GM23338 (cell line): ENCODE measurements around the gene MED16. TPM values are rescaled to one million over a fixed set of nuclear protein-coding genes. Genes with fewer than 3 reads are reported as not detected.

Source experiments
- ATAC-seq: fragments of 200-7000 bp; cut with Tn5 transposase; 3 replicates; pipeline ENCODE4 v1.9.1; 2020
- DNase-seq: peaks from one replicate; pipeline ENCODE4 v3.0.0-alpha.2; 2015; ENCODE audit warnings: low spot score
- H2AFZ ChIP-seq: fragments of 200-600 bp; sonication (generic); 2 replicates; pipeline ENCODE4 v1.8.0; 2016; ENCODE audit warnings: antibody characterized with exemption, mild to moderate bottlenecking, moderate library complexity
- H3F3A ChIP-seq: fragments of 200-600 bp; sonication (generic); replicated peaks from 2 replicates; pipeline ENCODE4 v1.8.0; 2017; ENCODE audit warnings: antibody characterized with exemption, mixed run types, low read depth
- H3K27ac ChIP-seq: fragments of 200-600 bp; sonication (generic); 2 replicates; pipeline ENCODE4 v1.6.1; 2016; ENCODE audit warnings: low read depth
- H3K27me3 ChIP-seq: fragments of 200-600 bp; sonication (generic); 2 replicates; pipeline ENCODE4 v1.8.0; 2016; ENCODE audit warnings: mild to moderate bottlenecking, mixed run types, moderate library complexity; ENCODE audit not compliant: insufficient read depth
- H3K36me3 ChIP-seq: fragments of 200-600 bp; sonication (generic); 2 replicates; pipeline ENCODE4 v1.8.0; 2016; ENCODE audit warnings: mild to moderate bottlenecking; ENCODE audit not compliant: insufficient read depth
- H3K4me1 ChIP-seq: fragments of 200-600 bp; sonication (generic); 2 replicates; pipeline ENCODE4 v1.8.0; 2016; ENCODE audit warnings: mild to moderate bottlenecking, moderate library complexity; ENCODE audit not compliant: insufficient read depth
- H3K4me2 ChIP-seq: fragments of 200-600 bp; sonication (generic); 2 replicates; pipeline ENCODE4 v1.7.1; 2017; ENCODE audit warnings: mixed run types
- H3K4me3 ChIP-seq: fragments of 200-600 bp; sonication (generic); 2 replicates; pipeline ENCODE4 v1.6.1; 2016; ENCODE audit warnings: mixed run types
- H3K79me2 ChIP-seq: fragments of 200-600 bp; sonication (generic); replicated peaks from 2 replicates; pipeline ENCODE4 v1.8.0; 2017; ENCODE audit warnings: mild to moderate bottlenecking; ENCODE audit not compliant: insufficient read depth
- H3K9me2 ChIP-seq: fragments of 200-600 bp; sonication (generic); 2 replicates; pipeline ENCODE4 v1.8.0; 2017; ENCODE audit not compliant: insufficient read depth
- H4K20me1 ChIP-seq: fragments of 200-600 bp; sonication (generic); replicated peaks from 2 replicates; pipeline ENCODE4 v1.8.0; 2017; ENCODE audit warnings: mild to moderate bottlenecking; ENCODE audit not compliant: insufficient read depth
- H3K27ac Mint-ChIP-seq: 2 replicates; pipeline ENCODE4 v1.8.0; 2020; ENCODE audit warnings: inconsistent platforms, mild to moderate bottlenecking, moderate library complexity, mixed read lengths
- H3K27me3 Mint-ChIP-seq: 3 replicates; pipeline ENCODE4 v1.8.0; 2022; ENCODE audit warnings: low read depth, mild to moderate bottlenecking, moderate library complexity, mixed read lengths, inconsistent platforms; ENCODE audit not compliant: insufficient read depth, poor library complexity
- H3K36me3 Mint-ChIP-seq: 3 replicates; pipeline ENCODE4 v1.8.0; 2021; ENCODE audit warnings: low read depth, mild to moderate bottlenecking, inconsistent platforms, moderate library complexity, mixed read lengths
- H3K4me1 Mint-ChIP-seq: 3 replicates; pipeline ENCODE4 v1.8.0; 2020; ENCODE audit warnings: mild to moderate bottlenecking, inconsistent platforms, mixed read lengths
- H3K4me3 Mint-ChIP-seq: 3 replicates; pipeline ENCODE4 v1.8.0; 2021; ENCODE audit warnings: moderate library complexity, mild to moderate bottlenecking, inconsistent platforms, mixed read lengths
- H3K9me3 Mint-ChIP-seq: 3 replicates; pipeline ENCODE4 v1.8.0; 2020; ENCODE audit warnings: moderate library complexity, mild to moderate bottlenecking, inconsistent platforms, mixed read lengths
- CREB1 ChIP-seq: fragments of 250-450 bp; sonication (Bioruptor Pico); IDR thresholded peaks from 2 replicates; pipeline ENCODE4 v1.5.0; 2020; ENCODE audit warnings: low read depth, mild to moderate bottlenecking, moderate library complexity
- EZH2 ChIP-seq: fragments of 200-600 bp; sonication (generic); IDR thresholded peaks from one replicate; pipeline ENCODE4 v1.8.0; 2017; ENCODE audit warnings: antibody characterized with exemption, mild to moderate bottlenecking, low read depth; ENCODE audit not compliant: unreplicated experiment
- JUNB ChIP-seq: IDR thresholded peaks from one replicate; pipeline ENCODE4 v1.6.1; 2016; ENCODE audit warnings: antibody characterized with exemption; ENCODE audit not compliant: unreplicated experiment
- NANOG ChIP-seq: IDR thresholded peaks from 2 replicates; pipeline ENCODE4 v1.6.1; 2016; ENCODE audit warnings: antibody characterized with exemption, borderline replicate concordance
- STAT1 ChIP-seq: IDR thresholded peaks from one replicate; pipeline ENCODE4 v1.6.1; 2016; ENCODE audit warnings: antibody characterized with exemption; ENCODE audit not compliant: unreplicated experiment
- ZNF114 ChIP-seq: fragments of 250-450 bp; sonication (Bioruptor Pico); IDR thresholded peaks from 2 replicates; pipeline ENCODE4 v1.5.0; 2020; ENCODE audit warnings: mild to moderate bottlenecking, moderate library complexity
- ZNF331 ChIP-seq: fragments of 250-450 bp; sonication (Bioruptor Pico); IDR thresholded peaks from 2 replicates; pipeline ENCODE4 v1.5.0; 2020; ENCODE audit warnings: low read depth, mild to moderate bottlenecking, moderate library complexity
- polyA plus RNA-seq: library from polyadenylated mRNA; unstranded; fragments of >200 nt; fragmentation: Nextera tagmentation; extraction: Ambion mirVana; gene quantifications from 2 replicates; pipeline ENCODE4 v1.2.1, GENCODE V29; 2016
- total RNA-seq: library from RNA; depleted of rRNA; stranded (reverse); fragments of >200 nt; shearing (Covaris generic); gene quantifications from 2 replicates; pipeline ENCODE4 v1.2.3, GENCODE V29; 2014
- TF ChIP-seq, protein P1 (sequence below): IDR thresholded peaks from one replicate; pipeline ENCODE4 v1.6.1; 2018; ENCODE audit warnings: antibody characterized with exemption; ENCODE audit not compliant: unreplicated experiment
- TF ChIP-seq, protein P2 (sequence below): fragments of 250-450 bp; sonication (Bioruptor Pico); IDR thresholded peaks from 2 replicates; pipeline ENCODE4 v1.5.0; 2020; ENCODE audit warnings: mild to moderate bottlenecking, moderate library complexity
- TF ChIP-seq, protein P3 (sequence below): IDR thresholded peaks from 2 replicates; pipeline ENCODE4 v1.6.1; 2016; ENCODE audit warnings: antibody characterized with exemption

MED16 gene
- total and polyA plus RNA-seq, 2 experiments from 2014 or later: 52.7 to 73.6 TPM

DNA sequence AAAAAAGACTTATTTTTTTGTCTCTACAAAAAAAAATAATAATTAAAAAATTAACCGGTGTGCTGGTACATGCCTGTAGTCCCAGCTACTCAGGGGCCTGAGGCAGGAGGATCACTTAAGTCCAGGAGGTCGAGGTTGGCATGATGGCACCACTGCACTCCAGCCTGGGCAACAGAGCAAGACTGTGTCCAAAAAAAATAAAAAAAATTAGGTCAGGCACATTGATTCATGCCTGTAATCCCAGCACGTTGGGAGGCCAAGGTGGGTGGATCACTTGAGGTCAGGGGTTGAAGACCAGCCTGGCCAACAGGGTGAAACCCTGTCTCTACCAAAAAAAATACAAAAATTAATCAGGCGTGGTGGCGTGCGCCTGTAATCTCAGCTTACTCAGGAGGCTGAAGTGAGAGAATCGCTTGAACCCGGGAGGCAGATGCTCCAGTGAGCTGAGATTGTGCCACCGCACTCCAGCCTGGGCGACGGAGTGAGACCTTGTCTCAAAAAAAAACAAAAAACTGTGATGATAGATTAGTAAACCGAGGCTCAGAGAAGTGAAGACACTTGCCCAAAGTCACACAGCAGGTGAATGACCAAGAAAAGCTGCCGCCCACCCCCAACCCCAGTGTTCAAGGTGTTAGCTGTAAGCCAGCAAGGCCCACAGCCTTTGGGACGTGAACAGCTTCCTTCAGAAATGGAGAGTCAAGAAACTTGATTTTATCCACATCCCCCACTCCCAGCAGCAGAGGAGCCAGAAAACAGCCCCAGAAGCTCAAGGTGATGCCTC lies 9.6 kb upstream of the MED16 start (continued):
- TF ChIP-seq, protein P1, sequence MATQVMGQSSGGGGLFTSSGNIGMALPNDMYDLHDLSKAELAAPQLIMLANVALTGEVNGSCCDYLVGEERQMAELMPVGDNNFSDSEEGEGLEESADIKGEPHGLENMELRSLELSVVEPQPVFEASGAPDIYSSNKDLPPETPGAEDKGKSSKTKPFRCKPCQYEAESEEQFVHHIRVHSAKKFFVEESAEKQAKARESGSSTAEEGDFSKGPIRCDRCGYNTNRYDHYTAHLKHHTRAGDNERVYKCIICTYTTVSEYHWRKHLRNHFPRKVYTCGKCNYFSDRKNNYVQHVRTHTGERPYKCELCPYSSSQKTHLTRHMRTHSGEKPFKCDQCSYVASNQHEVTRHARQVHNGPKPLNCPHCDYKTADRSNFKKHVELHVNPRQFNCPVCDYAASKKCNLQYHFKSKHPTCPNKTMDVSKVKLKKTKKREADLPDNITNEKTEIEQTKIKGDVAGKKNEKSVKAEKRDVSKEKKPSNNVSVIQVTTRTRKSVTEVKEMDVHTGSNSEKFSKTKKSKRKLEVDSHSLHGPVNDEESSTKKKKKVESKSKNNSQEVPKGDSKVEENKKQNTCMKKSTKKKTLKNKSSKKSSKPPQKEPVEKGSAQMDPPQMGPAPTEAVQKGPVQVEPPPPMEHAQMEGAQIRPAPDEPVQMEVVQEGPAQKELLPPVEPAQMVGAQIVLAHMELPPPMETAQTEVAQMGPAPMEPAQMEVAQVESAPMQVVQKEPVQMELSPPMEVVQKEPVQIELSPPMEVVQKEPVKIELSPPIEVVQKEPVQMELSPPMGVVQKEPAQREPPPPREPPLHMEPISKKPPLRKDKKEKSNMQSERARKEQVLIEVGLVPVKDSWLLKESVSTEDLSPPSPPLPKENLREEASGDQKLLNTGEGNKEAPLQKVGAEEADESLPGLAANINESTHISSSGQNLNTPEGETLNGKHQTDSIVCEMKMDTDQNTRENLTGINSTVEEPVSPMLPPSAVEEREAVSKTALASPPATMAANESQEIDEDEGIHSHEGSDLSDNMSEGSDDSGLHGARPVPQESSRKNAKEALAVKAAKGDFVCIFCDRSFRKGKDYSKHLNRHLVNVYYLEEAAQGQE: no peak

DNA sequence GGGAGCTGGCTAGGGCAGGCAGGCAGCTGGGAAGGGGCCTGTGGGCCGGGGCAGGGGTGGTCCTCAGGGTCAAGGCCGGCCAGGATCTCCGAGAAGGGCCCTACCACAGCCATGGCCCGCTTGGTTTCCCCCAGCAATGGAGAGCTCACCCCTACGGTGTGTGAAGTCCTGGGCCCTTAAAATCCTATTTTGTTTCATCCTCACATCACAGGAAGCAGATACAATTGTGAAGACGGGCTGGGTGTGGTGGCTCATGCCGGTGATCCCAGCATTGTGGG lies 9.0 kb upstream of the MED16 start:
- DNase-seq (no peak), ATAC-seq (no peak)
- peaks cover 22% of the 10 kb centered on the region for H3K79me2 ChIP-seq
- no peak overlapping the region for H3K4me3 ChIP-seq
- peaks cover 11% of the 10 kb centered on the region for H4K20me1 ChIP-seq
- H3K27ac ChIP-seq: no peak overlapping the region
- peaks cover 6% of the 10 kb centered on the region for H3K27me3 Mint-ChIP-seq
- no peak overlapping the region for H3K27ac Mint-ChIP-seq
- peaks cover 5% of the 10 kb centered on the region for H3F3A ChIP-seq
- no peak overlapping the region for H3K4me2 ChIP-seq
- H3K36me3 ChIP-seq: no peaks in the 10 kb centered on the region
- peaks cover 3% of the 10 kb centered on the region; the same call in 1 of the 2 replicates for H3K4me1 ChIP-seq
- peaks cover 12% of the 10 kb centered on the region for H3K36me3 Mint-ChIP-seq
- no peaks in the 10 kb centered on the region for H3K9me2 ChIP-seq
- H2AFZ ChIP-seq: no peak overlapping the region
- peaks cover 5% of the 10 kb centered on the region for H3K4me1 Mint-ChIP-seq
- no peaks in the 10 kb centered on the region for H3K9me3 Mint-ChIP-seq
- H3K4me3 Mint-ChIP-seq: no peak overlapping the region
- H3K27me3 ChIP-seq: no peaks in the 10 kb centered on the region
- TF ChIP-seq STAT1 (no peak), ZNF114 (no peak), CREB1 (CRISPR knock-in tag) (no peak), NANOG (no peak), ZNF331 (no peak), JUNB (no peak), EZH2 (no peak)
- TF ChIP-seq, protein P2, sequence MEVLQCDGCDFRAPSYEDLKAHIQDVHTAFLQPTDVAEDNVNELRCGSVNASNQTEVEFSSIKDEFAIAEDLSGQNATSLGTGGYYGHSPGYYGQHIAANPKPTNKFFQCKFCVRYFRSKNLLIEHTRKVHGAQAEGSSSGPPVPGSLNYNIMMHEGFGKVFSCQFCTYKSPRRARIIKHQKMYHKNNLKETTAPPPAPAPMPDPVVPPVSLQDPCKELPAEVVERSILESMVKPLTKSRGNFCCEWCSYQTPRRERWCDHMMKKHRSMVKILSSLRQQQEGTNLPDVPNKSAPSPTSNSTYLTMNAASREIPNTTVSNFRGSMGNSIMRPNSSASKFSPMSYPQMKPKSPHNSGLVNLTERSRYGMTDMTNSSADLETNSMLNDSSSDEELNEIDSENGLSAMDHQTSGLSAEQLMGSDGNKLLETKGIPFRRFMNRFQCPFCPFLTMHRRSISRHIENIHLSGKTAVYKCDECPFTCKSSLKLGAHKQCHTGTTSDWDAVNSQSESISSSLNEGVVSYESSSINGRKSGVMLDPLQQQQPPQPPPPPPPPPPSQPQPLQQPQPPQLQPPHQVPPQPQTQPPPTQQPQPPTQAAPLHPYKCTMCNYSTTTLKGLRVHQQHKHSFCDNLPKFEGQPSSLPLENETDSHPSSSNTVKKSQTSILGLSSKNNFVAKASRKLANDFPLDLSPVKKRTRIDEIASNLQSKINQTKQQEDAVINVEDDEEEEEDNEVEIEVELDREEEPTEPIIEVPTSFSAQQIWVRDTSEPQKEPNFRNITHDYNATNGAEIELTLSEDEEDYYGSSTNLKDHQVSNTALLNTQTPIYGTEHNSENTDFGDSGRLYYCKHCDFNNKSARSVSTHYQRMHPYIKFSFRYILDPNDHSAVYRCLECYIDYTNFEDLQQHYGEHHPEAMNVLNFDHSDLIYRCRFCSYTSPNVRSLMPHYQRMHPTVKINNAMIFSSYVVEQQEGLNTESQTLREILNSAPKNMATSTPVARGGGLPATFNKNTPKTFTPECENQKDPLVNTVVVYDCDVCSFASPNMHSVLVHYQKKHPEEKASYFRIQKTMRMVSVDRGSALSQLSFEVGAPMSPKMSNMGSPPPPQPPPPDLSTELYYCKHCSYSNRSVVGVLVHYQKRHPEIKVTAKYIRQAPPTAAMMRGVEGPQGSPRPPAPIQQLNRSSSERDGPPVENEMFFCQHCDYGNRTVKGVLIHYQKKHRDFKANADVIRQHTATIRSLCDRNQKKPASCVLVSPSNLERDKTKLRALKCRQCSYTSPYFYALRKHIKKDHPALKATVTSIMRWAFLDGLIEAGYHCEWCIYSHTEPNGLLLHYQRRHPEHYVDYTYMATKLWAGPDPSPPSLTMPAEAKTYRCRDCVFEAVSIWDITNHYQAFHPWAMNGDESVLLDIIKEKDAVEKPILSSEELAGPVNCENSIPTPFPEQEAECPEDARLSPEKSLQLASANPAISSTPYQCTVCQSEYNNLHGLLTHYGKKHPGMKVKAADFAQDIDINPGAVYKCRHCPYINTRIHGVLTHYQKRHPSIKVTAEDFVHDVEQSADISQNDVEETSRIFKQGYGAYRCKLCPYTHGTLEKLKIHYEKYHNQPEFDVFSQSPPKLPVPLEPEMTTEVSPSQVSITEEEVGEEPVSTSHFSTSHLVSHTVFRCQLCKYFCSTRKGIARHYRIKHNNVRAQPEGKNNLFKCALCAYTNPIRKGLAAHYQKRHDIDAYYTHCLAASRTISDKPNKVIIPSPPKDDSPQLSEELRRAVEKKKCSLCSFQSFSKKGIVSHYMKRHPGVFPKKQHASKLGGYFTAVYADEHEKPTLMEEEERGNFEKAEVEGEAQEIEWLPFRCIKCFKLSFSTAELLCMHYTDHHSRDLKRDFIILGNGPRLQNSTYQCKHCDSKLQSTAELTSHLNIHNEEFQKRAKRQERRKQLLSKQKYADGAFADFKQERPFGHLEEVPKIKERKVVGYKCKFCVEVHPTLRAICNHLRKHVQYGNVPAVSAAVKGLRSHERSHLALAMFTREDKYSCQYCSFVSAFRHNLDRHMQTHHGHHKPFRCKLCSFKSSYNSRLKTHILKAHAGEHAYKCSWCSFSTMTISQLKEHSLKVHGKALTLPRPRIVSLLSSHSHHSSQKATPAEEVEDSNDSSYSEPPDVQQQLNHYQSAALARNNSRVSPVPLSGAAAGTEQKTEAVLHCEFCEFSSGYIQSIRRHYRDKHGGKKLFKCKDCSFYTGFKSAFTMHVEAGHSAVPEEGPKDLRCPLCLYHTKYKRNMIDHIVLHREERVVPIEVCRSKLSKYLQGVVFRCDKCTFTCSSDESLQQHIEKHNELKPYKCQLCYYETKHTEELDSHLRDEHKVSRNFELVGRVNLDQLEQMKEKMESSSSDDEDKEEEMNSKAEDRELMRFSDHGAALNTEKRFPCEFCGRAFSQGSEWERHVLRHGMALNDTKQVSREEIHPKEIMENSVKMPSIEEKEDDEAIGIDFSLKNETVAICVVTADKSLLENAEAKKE (CRISPR knock-in tag): no peak
- TF ChIP-seq, protein P3, sequence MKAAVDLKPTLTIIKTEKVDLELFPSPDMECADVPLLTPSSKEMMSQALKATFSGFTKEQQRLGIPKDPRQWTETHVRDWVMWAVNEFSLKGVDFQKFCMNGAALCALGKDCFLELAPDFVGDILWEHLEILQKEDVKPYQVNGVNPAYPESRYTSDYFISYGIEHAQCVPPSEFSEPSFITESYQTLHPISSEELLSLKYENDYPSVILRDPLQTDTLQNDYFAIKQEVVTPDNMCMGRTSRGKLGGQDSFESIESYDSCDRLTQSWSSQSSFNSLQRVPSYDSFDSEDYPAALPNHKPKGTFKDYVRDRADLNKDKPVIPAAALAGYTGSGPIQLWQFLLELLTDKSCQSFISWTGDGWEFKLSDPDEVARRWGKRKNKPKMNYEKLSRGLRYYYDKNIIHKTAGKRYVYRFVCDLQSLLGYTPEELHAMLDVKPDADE: no peak
- TF ChIP-seq, protein P1: no peak
